HUDEP-2 (cell line): ENCODE data around the gene CD300LG.
"Not testable (repeated sequence)": the region's sequence is repeated elsewhere in the genome, so short reads cannot be mapped to it uniquely, and the experiment has no call there.

Experiments
- DNase-seq, 76 experiments: peaks; one replicate each; lab custom pipeline; 2025; ENCODE audit not compliant: unreplicated experiment in 76 of 76; lab: John Stamatoyannopoulos, UW

Gene CD300LG

GRCh38 chr17:43877031-43877430, 30.1 kb downstream of the CD300LG start:
- no peak for DNase-seq

- no peak for DNase-seq
These were observed 30.6 kb downstream of the CD300LG start for GRCh38 chr17:43877451-43878155.

- peak in 53 of 76 experiments; percentile 5 to 71 (median 39) for DNase-seq
These were observed 31.5 kb downstream of the CD300LG start for GRCh38 chr17:43878260-43879175.

- DNase-seq, result peak in 1 of 76 experiments; percentile 43
These were observed 32.9 kb downstream of the CD300LG start for GRCh38 chr17:43879723-43880419.

- DNase-seq, result peak in 42 of 76 experiments; percentile 2 to 60 (median 30)
These were observed 33.5 kb downstream of the CD300LG start for GRCh38 chr17:43880420-43880991.

- no peak for DNase-seq
These were observed 34.2 kb downstream of the CD300LG start for GRCh38 chr17:43881181-43881580.

- DNase-seq, result no peak
These were observed 35.0 kb downstream of the CD300LG start for GRCh38 chr17:43881758-43882505.

- DNase-seq, result no peak
These were observed 35.9 kb downstream of the CD300LG start for GRCh38 chr17:43882761-43883415.

- no peak for DNase-seq
These were observed 41.6 kb downstream of the CD300LG start for GRCh38 chr17:43888548-43888947.

GRCh38 chr17:43890240-43890639, 43.3 kb downstream of the CD300LG start:
- no peak for DNase-seq

- no peak for DNase-seq
These were observed 45.1 kb downstream of the CD300LG start for GRCh38 chr17:43891851-43892646.

- no peak for DNase-seq
These were observed 45.6 kb downstream of the CD300LG start for GRCh38 chr17:43892647-43892952.

GRCh38 chr17:43894494-43894893, 47.5 kb downstream of the CD300LG start:
- DNase-seq, result not testable (repeated sequence)

GRCh38 chr17:43897831-43898230, 50.9 kb downstream of the CD300LG start:
- no peak for DNase-seq

GRCh38 chr17:43898446-43898845, 51.5 kb downstream of the CD300LG start:
- DNase-seq, result no peak

GRCh38 chr17:43900183-43900857, 53.3 kb downstream of the CD300LG start:
- DNase-seq, result peak in 68 of 76 experiments; percentile 14 to 83 (median 62)

GRCh38 chr17:43900858-43901754, 54.1 kb downstream of the CD300LG start:
- DNase-seq, result no peak
